ENCODE data around the gene PPP1R9A.

Gene PPP1R9A

DNA sequence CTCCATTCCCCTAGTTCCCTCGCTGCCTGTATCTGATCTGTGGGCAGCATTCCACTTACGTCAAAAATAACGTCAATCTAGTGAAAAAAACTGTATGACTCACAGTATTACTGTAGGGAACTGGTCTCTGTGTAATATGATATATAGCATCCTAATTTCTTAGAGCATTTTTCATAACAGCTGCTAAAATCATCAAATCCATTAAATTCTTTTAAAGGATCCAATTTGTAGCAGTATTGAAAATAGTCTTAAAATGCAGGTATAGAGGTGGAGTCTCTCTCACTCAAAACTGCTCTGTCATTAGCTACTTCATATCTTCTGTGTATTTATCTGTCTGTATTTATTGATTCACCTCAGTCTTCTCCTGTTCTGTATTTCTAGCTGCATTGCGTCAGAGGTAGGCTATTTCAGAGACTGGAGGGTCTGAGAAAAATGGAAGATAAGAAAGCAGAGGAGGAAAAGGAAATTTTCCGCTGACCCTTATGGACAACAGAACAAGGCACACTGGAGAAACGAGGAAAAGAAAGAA, 357.0 kb downstream of the PPP1R9A start:
- no peak for DNase-seq (ENCODE audit: low read depth)

DNA sequence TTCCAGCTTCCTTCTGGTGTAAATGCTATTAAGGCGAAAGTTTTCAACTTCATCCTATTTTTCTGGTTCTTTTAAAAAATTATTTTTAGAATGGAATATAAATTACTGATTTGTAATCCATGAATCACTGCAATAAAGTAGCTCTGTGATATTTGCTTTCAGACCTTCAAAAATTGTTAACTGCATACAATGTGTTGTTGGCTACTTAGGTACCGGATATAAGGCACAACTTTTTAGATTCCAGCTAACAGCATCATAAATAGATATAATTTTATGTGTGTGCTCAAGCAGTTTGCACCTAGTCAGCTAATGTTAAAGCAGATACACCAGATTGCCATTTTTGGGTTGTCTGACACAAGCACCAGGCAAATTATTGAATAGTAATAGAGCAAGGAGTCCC, 358.2 kb downstream of the PPP1R9A start:
- no peak for DNase-seq (ENCODE audit: low read depth)

DNA sequence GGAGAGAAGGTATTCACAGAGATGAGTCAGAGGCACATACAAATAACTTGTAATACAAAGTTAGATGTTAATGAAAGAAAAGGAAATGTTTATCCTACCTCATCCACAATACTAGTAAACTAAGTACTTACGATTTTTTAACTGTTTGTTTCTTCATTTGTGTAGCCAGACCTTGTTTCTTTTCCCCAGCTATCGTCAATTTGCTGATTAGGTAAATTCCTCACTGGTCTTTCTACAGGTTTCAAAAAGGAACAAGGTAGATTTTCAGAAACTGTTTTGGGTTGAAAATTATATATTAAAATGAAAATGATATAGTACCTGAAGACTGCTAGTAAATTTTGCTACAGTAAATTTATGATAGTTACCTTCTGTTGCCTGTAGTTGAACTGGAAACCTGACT, 360.4 kb downstream of the PPP1R9A start:
- DNase-seq (ENCODE audit: low read depth): no peak

DNA sequence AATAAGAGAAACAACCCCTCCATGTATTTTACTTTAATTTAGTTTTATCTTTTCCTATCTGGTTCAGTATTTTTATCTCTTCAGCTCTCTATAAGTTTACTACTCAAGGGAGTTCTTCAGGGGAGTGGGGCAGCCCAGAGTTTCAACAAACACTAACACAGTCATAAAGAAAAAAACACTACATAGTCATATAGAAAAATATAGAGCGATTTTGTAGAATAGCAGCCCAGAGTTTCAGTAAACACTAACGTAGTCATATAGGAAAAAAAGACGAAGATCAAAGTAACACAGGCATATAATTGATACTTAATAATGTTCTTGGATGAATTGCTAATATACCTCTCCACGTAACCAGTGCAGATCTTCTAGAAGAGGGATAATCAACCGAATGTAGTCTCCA, 362.2 kb downstream of the PPP1R9A start:
- DNase-seq (ENCODE audit: low read depth): no peak

GRCh38 chr7:95276114-95276513, 368.7 kb downstream of the PPP1R9A start:
- DNase-seq (ENCODE audit: low read depth): no peak

DNA sequence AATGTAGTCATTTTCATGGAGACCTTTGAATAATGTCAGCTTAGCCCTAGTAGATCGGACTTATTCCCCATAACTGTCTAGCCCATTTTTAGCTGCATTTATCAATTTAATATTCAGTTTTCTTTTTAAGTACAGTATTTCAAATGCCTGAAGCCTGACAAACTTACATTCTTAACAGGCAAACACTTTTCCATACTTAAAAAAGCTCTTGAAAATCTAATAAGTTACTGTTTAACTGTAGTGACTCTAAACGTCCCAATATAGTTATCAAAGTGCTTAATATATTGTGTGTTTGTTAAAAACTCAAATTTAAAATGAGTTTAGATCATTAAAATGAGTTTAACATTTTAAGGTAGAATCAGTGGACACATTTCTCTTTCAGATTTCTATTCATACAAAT, 372.0 kb downstream of the PPP1R9A start:
- DNase-seq (ENCODE audit: low read depth): no peak

DNA sequence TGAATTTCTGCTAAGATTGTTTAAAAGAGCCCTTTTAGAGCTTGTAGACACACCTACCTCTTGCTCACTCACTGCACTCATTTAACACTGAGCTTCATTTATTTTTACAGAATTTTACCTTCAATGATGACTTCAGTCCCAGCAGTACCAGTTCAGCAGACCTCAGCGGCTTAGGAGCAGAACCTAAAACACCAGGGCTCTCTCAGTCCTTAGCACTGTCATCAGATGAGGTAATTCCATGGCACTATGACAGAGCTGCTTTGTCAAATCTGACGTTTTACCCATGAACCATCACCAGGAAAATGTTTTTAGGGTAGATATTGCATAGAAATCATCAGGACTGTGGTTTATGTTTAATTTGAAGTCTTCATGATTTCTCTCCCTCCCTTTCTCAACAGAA, 378.7 kb downstream of the PPP1R9A start:
- no peak for DNase-seq (ENCODE audit: low read depth)

GRCh38 chr7:95290166-95290830, 382.9 kb downstream of the PPP1R9A start:
- DNase-seq (ENCODE audit: low read depth): no peak

GRCh38 chr7:95295397-95295796, 388.0 kb downstream of the PPP1R9A start:
- DNase-seq (ENCODE audit: low read depth): no peak

GRCh38 chr7:95296456-95296855, 389.1 kb downstream of the PPP1R9A start:
- DNase-seq (ENCODE audit: low read depth): no peak

DNA sequence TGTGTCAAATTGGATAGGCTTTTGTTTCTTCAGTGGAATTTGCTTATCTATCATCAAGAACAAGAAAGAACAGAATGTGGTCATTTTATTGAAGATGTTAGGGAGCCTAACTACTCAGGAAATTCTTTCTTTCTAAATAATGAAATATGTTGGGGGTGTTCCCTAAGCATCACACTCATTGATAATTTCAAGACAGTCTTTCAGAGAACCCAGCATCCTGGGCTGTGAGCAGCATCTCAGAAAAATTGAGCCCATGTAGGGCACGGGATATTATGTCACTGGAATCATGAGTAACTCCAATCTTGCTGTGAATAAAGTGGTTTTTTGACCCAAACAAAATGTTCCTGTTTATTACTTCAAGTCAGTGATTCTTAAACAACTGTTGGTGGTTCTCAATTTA, 389.6 kb downstream of the PPP1R9A start:
- no peak for DNase-seq (ENCODE audit: low read depth)

GRCh38 chr7:95298091-95298490, 390.7 kb downstream of the PPP1R9A start:
- no peak for DNase-seq (ENCODE audit: low read depth)

DNA sequence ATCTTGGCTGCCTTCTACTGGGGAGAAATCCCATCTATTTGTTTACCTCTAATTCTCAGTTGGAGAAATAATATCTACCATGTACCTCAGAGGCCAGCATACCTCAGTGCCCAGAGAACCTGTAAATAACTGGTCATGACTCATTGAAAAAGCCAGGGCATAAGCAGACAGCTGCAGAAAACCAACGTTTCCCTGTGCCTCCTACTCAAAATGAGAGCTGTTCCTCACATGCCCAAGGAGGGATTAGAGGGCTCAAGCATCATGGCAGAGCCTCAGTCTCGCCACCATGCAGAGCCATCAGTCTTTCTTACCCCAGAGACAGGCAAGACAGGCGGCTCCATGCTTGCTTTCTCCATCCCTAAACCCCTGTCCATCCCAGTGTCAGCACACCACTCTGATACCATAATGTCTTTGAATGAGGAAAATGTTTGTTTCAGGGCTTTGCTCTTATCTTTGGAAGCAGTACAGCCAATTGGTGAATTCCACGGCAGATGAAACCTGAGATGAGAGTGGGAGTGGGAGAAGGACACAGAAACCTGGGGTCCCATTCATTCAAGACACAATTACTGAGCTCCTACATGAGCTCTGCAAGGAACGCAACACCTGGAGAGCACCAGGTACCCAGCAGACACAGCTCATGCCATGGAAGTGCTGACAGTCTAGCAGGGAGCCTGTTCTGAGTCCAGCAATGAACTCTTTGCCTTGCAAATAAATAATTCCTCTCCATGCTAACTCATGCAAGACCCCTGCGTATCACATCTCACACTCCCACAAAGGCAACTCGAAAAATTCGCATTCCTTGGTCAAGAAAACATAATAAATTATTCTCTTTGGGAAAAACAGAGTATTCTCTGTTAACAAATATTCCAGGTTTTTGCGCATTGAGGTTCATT, 395.9 kb downstream of the PPP1R9A start:
- DNase-seq (ENCODE audit: low read depth): no peak

DNA sequence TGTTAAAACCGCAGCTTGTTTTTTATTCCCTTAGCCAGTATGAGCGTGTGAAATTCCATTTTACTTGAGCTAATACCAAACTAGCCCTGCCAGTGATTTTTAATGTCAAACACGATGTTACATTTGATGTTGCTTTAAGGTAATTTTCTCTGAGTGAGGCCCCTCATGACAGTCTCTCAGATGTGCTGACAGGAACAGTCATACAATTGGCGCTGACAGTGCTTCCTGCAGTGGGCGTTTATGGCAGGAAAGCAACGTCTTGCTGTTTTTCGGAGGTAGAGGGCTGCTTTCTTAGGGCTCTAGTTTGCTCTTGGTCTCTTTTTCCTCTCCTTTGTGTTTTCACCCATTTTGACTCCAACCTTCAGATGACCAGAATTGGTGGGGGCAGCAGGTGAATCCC, 397.6 kb downstream of the PPP1R9A start:
- DNase-seq (ENCODE audit: low read depth): no peak

- no peak for DNase-seq (ENCODE audit: low read depth)
These were observed 402.6 kb downstream of the PPP1R9A start for GRCh38 chr7:95309951-95310350.

- no peak for DNase-seq (ENCODE audit: low read depth)
These were observed 404.0 kb downstream of the PPP1R9A start for GRCh38 chr7:95311389-95311788.

GRCh38 chr7:95312561-95312960, 405.2 kb downstream of the PPP1R9A start:
- no peak for DNase-seq (ENCODE audit: low read depth)

- DNase-seq (ENCODE audit: low read depth): no peak
These were observed 409.2 kb downstream of the PPP1R9A start for GRCh38 chr7:95316588-95316987.

DNA sequence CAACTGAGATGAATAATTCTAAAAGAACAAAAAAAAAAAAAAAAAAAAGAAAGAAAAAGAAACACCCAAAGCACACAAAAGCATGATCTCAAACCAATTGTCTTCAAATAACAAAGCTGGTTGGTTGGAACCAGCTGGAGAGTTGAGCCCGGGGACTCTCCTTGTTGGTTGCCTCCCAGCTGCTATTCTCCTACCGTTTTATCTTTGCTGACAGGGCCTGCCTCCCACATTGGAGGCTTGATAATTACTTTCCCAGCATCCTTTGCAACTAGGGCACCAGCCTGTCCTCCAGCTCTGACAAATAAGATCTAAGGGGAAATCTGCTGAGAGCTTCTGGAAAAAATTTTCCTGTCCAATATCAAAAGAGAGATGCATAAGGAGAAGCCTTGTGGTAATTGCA, 410.2 kb downstream of the PPP1R9A start:
- DNase-seq (ENCODE audit: low read depth): no peak

DNA sequence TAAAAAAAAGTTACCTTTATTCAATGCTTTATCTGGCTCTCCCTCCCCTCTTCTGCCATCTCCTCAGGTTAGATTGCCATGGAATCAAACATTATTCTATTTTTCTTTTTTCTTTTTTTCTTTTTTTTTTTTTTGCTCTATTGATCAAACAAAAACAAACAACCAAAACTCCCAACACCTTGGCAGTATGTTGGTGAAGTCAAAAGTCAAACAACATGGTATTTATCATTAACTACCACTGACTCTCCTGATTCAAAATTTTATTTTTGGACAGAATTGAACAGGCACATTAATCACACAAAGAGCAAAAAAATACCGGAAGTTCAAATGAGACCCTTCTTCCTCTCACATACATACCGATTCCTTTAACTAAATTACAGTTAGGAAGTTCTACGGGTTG, 410.6 kb downstream of the PPP1R9A start:
- no peak for DNase-seq (ENCODE audit: low read depth)

DNA sequence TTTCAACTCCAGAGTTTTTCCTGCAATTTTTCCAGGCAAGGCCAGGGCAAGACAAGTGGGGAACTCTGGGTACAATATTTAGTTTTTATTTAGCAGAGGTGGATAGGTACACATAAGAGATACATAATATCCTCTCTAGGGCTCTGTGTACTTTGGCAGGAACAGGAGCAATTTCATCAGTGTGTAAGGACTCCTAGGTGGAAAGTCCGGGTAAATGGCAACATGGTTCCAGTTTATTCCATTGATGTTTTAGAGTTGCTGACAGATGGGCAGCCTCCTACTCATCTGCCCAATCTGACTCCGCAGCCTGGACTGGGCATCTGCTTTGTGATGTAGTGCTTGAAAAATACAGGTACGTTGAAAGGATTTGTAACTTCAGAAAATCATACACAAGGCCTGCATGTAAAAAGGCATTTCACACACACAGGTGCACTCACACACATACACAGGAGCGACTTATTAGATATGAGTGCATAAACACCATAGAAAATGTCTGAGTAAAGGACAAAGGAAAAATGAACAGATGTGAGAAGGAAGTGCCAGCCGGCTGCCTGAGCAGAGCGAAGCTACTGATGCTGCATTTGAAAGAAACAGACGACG, 411.2 kb downstream of the PPP1R9A start:
- DNase-seq (ENCODE audit: low read depth): no peak

DNA sequence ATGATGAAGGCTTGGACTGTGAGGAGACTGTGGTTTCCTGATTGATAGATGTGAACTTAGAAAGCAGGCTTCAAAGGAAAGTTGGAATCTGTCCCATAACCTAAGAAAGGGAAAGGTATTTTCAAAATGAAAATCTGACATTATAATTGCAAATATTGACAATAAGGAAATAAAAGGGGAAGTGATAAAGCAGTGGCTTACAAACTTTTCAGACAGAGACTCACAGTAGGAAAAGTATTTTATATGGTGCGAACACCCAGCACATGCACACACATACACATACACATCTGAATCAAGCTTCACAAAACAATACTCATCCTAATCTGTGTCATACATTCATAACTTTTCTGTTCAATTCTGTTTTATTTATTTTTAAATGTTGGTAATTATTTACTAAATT, 412.2 kb downstream of the PPP1R9A start:
- DNase-seq (ENCODE audit: low read depth): no peak

- no peak for DNase-seq (ENCODE audit: low read depth)
These were observed 413.3 kb downstream of the PPP1R9A start for GRCh38 chr7:95320651-95321050.

Data from HS-5 (cell line).